Measurements from ENCODE around the gene CASKIN1. TPM values are rescaled to one million over a fixed set of nuclear protein-coding genes. Genes with fewer than 3 reads are reported as not detected.

Gene CASKIN1
- total and polyA plus RNA-seq, 4 donors = 10.4 to 86.2 (median 56.2) TPM

- H3K4me3 ChIP-seq (ENCODE audit: low read depth, low read length) = no peak overlapping the region
- H3K36me3 ChIP-seq (ENCODE audit: control insufficient read depth, insufficient read depth, low read length) = peaks cover 100% of the 10 kb centered on the region
- no peak for DNase-seq (ENCODE audit: low read depth in 4 of 6, low spot score in 6 of 6)
- H3K4me1 ChIP-seq (ENCODE audit: control insufficient read depth, insufficient read depth, low read length) = peaks cover 8% of the 10 kb centered on the region
- 95% methylated on average over 27 of the region's 28 CpGs for WGBS (ENCODE audit: insufficient coverage)
- H3K27ac ChIP-seq (ENCODE audit: low read depth, low read length) = no peak overlapping the region
- no peaks in the 10 kb centered on the region for H3K27me3 ChIP-seq (ENCODE audit: control insufficient read depth, insufficient read depth, low read length)
- H3K9me3 ChIP-seq (ENCODE audit: control insufficient read depth, insufficient read depth, low read length) = no peaks in the 10 kb centered on the region
Observed at GRCh38 chr16:2171601-2172178, 24.7 kb downstream of the CASKIN1 start.

GRCh38 chr16:2170587-2171435, 25.6 kb downstream of the CASKIN1 start:
- Histone ChIP-seq H3K27me3 (ENCODE audit: control insufficient read depth, insufficient read depth, low read length) (no peaks in the 10 kb centered on the region), H3K4me1 (ENCODE audit: control insufficient read depth, insufficient read depth, low read length) (peaks cover 8% of the 10 kb centered on the region), H3K9me3 (ENCODE audit: control insufficient read depth, insufficient read depth, low read length) (no peaks in the 10 kb centered on the region), H3K36me3 (ENCODE audit: control insufficient read depth, insufficient read depth, low read length) (peaks cover 100% of the 10 kb centered on the region), H3K4me3 (ENCODE audit: low read depth, low read length) (no peak overlapping the region), H3K27ac (ENCODE audit: low read depth, low read length) (no peak overlapping the region)
- no peak for DNase-seq (ENCODE audit: low read depth in 4 of 6, low spot score in 6 of 6)
- 93% methylated on average over 43 of the region's 47 CpGs for WGBS (ENCODE audit: insufficient coverage)

GRCh38 chr16:2170080-2170479, 26.3 kb downstream of the CASKIN1 start:
- H3K4me3 ChIP-seq (ENCODE audit: low read depth, low read length) = no peak overlapping the region
- 87% methylated on average over 12 of the region's 18 CpGs for WGBS (ENCODE audit: insufficient coverage)

GRCh38 chr16:2167068-2167638, 29.3 kb downstream of the CASKIN1 start:
- DNase-seq (ENCODE audit: low read depth in 4 of 6, low spot score in 6 of 6) = no peak
- no peak overlapping the region for H3K27ac ChIP-seq (ENCODE audit: low read depth, low read length)
- H3K36me3 ChIP-seq (ENCODE audit: control insufficient read depth, insufficient read depth, low read length) = peaks cover 96% of the 10 kb centered on the region
- no peaks in the 10 kb centered on the region for H3K9me3 ChIP-seq (ENCODE audit: control insufficient read depth, insufficient read depth, low read length)
- 95% methylated on average over 16 of the region's 18 CpGs for WGBS (ENCODE audit: insufficient coverage)
- no peaks in the 10 kb centered on the region for H3K27me3 ChIP-seq (ENCODE audit: control insufficient read depth, insufficient read depth, low read length)
- peaks cover 11% of the 10 kb centered on the region for H3K4me1 ChIP-seq (ENCODE audit: control insufficient read depth, insufficient read depth, low read length)
- no peak overlapping the region for H3K4me3 ChIP-seq (ENCODE audit: low read depth, low read length)

More at GRCh38 chr16:2170080-2170479, 26.3 kb downstream of the CASKIN1 start:
- no peak for DNase-seq (ENCODE audit: low read depth in 4 of 6, low spot score in 6 of 6)
- Histone ChIP-seq H3K36me3 (ENCODE audit: control insufficient read depth, insufficient read depth, low read length) (peaks cover 100% of the 10 kb centered on the region), H3K27ac (ENCODE audit: low read depth, low read length) (no peak overlapping the region), H3K4me1 (ENCODE audit: control insufficient read depth, insufficient read depth, low read length) (peaks cover 8% of the 10 kb centered on the region), H3K9me3 (ENCODE audit: control insufficient read depth, insufficient read depth, low read length) (no peaks in the 10 kb centered on the region), H3K27me3 (ENCODE audit: control insufficient read depth, insufficient read depth, low read length) (no peaks in the 10 kb centered on the region)

GRCh38 chr16:2166263-2167067, 29.9 kb downstream of the CASKIN1 start:
- Histone ChIP-seq H3K27ac (ENCODE audit: low read depth, low read length) (no peak overlapping the region), H3K36me3 (ENCODE audit: control insufficient read depth, insufficient read depth, low read length) (peaks cover 96% of the 10 kb centered on the region), H3K4me1 (ENCODE audit: control insufficient read depth, insufficient read depth, low read length) (peaks cover 18% of the 10 kb centered on the region), H3K9me3 (ENCODE audit: control insufficient read depth, insufficient read depth, low read length) (no peaks in the 10 kb centered on the region), H3K4me3 (ENCODE audit: low read depth, low read length) (no peak overlapping the region), H3K27me3 (ENCODE audit: control insufficient read depth, insufficient read depth, low read length) (no peaks in the 10 kb centered on the region)
- DNase-seq (ENCODE audit: low read depth in 4 of 6, low spot score in 6 of 6) = no peak
- 92% methylated on average over 14 of the region's 17 CpGs for WGBS (ENCODE audit: insufficient coverage)

- Histone ChIP-seq H3K4me1 (ENCODE audit: control insufficient read depth, insufficient read depth, low read length) (peaks cover 24% of the 10 kb centered on the region), H3K27me3 (ENCODE audit: control insufficient read depth, insufficient read depth, low read length) (no peaks in the 10 kb centered on the region), H3K9me3 (ENCODE audit: control insufficient read depth, insufficient read depth, low read length) (no peaks in the 10 kb centered on the region), H3K36me3 (ENCODE audit: control insufficient read depth, insufficient read depth, low read length) (peaks cover 95% of the 10 kb centered on the region), H3K27ac (ENCODE audit: low read depth, low read length) (no peak overlapping the region), H3K4me3 (ENCODE audit: low read depth, low read length) (no peak overlapping the region)
- no peak for DNase-seq (ENCODE audit: low read depth in 4 of 6, low spot score in 6 of 6)
- WGBS (ENCODE audit: insufficient coverage) = 98% methylated on average over 11 of the region's 12 CpGs
Observed at GRCh38 chr16:2165861-2166260, 30.5 kb downstream of the CASKIN1 start.

GRCh38 chr16:2163211-2163881, 33.1 kb downstream of the CASKIN1 start:
- H3K4me3 ChIP-seq (ENCODE audit: low read depth, low read length) = no peak overlapping the region
- no peak overlapping the region for H3K27ac ChIP-seq (ENCODE audit: low read depth, low read length)
- DNase-seq (ENCODE audit: low read depth in 4 of 6, low spot score in 6 of 6) = no peak
- WGBS (ENCODE audit: insufficient coverage) = 93% methylated on average over 23 of the region's 26 CpGs
- H3K9me3 ChIP-seq (ENCODE audit: control insufficient read depth, insufficient read depth, low read length) = no peaks in the 10 kb centered on the region
- peaks cover 91% of the 10 kb centered on the region for H3K36me3 ChIP-seq (ENCODE audit: control insufficient read depth, insufficient read depth, low read length)
- H3K4me1 ChIP-seq (ENCODE audit: control insufficient read depth, insufficient read depth, low read length) = peaks cover 41% of the 10 kb centered on the region
- H3K27me3 ChIP-seq (ENCODE audit: control insufficient read depth, insufficient read depth, low read length) = no peaks in the 10 kb centered on the region

- WGBS (ENCODE audit: insufficient coverage) = 72% methylated on average over 11 of the region's 13 CpGs
Observed at GRCh38 chr16:2162676-2163118, 33.7 kb downstream of the CASKIN1 start.

GRCh38 chr16:2161911-2162310, 34.5 kb downstream of the CASKIN1 start:
- no peaks in the 10 kb centered on the region for H3K27me3 ChIP-seq (ENCODE audit: control insufficient read depth, insufficient read depth, low read length)
- H3K36me3 ChIP-seq (ENCODE audit: control insufficient read depth, insufficient read depth, low read length) = peaks cover 90% of the 10 kb centered on the region
- peaks cover 56% of the 10 kb centered on the region for H3K4me1 ChIP-seq (ENCODE audit: control insufficient read depth, insufficient read depth, low read length)
- WGBS (ENCODE audit: insufficient coverage) = 97% methylated on average over 10 of the region's 10 CpGs
- no peak for DNase-seq (ENCODE audit: low read depth in 4 of 6, low spot score in 6 of 6)
- no peak overlapping the region for H3K27ac ChIP-seq (ENCODE audit: low read depth, low read length)
- H3K4me3 ChIP-seq (ENCODE audit: low read depth, low read length) = no peak overlapping the region
- H3K9me3 ChIP-seq (ENCODE audit: control insufficient read depth, insufficient read depth, low read length) = no peaks in the 10 kb centered on the region

More at GRCh38 chr16:2162676-2163118, 33.7 kb downstream of the CASKIN1 start:
- H3K27me3 ChIP-seq (ENCODE audit: control insufficient read depth, insufficient read depth, low read length) = no peaks in the 10 kb centered on the region
- peaks cover 91% of the 10 kb centered on the region for H3K36me3 ChIP-seq (ENCODE audit: control insufficient read depth, insufficient read depth, low read length)
- DNase-seq (ENCODE audit: low read depth in 4 of 6, low spot score in 6 of 6) = no peak
- H3K4me1 ChIP-seq (ENCODE audit: control insufficient read depth, insufficient read depth, low read length) = peaks cover 48% of the 10 kb centered on the region
- no peaks in the 10 kb centered on the region for H3K9me3 ChIP-seq (ENCODE audit: control insufficient read depth, insufficient read depth, low read length)
- no peak overlapping the region for H3K4me3 ChIP-seq (ENCODE audit: low read depth, low read length)
- no peak overlapping the region for H3K27ac ChIP-seq (ENCODE audit: low read depth, low read length)

All from spinal cord (tissue), 10 donors.